Naive thymus-derived CD4-positive, alpha-beta T cell (primary cell): ENCODE measurements around the gene TEKT3. TPM values are rescaled to one million over a fixed set of nuclear protein-coding genes. Genes with fewer than 3 reads are reported as not detected.

ENCODE experiments used
- ATAC-seq: fragments of 150-1000 bp; cut with Tn5 transposase; 2 replicates; pipeline ENCODE4 v1.10.0; 2021; ENCODE audit warnings: mild to moderate bottlenecking, moderate library complexity
- CTCF ChIA-PET: fragments of 350-600 bp; sonication (Branson Sonifier 250); formaldehyde crosslinking; loops from one replicate; lab custom pipeline; 2021; ENCODE audit warnings: antibody characterized with exemption; lab: Charles Lee
- POLR2A ChIA-PET: fragments of 350-600 bp; sonication (Branson Sonifier 250); formaldehyde crosslinking; loops from one replicate; lab custom pipeline; 2021; ENCODE audit warnings: antibody characterized with exemption, inconsistent platforms; lab: Charles Lee
- DNase-seq, 9 donors: peaks; one replicate each; pipeline versions ENCODE4 v3.0.0 to v3.0.0-alpha.2; 2020 to 2022; ENCODE audit warnings: mixed read lengths in 1 of 9
- H3K27ac ChIP-seq: one replicate; pipeline ENCODE4 v1.7.0; 2013; ENCODE audit warnings: mild to moderate bottlenecking, low read depth, low read length, moderate library complexity
- H3K27me3 ChIP-seq, 2 donors: one replicate each; pipeline ENCODE4 v1.7.0; 2013; ENCODE audit warnings: low read length in 2 of 2, mild to moderate bottlenecking in 2 of 2, moderate library complexity in 2 of 2; ENCODE audit not compliant: control insufficient read depth in 2 of 2, insufficient read depth in 2 of 2
- H3K36me3 ChIP-seq, 3 experiments: 1 replicate in 2 of 3; 2 replicates in 1 of 3; pipeline ENCODE4 v1.7.0; 2013; ENCODE audit warnings: low read length in 3 of 3, mild to moderate bottlenecking in 3 of 3, moderate library complexity in 1 of 3; ENCODE audit not compliant: insufficient read depth in 3 of 3, control insufficient read depth in 2 of 3
- H3K4me1 ChIP-seq, 2 donors: one replicate each; pipeline ENCODE4 v1.7.0; 2013; ENCODE audit warnings: low read length in 2 of 2, mild to moderate bottlenecking in 2 of 2, moderate library complexity in 1 of 2; ENCODE audit not compliant: control insufficient read depth in 2 of 2, insufficient read depth in 2 of 2
- H3K4me3 ChIP-seq: 2 replicates; pipeline ENCODE4 v1.7.0; 2013; ENCODE audit warnings: mild to moderate bottlenecking, low read length
- H3K9me3 ChIP-seq, 3 experiments: 1 replicate in 2 of 3; 2 replicates in 1 of 3; pipeline ENCODE4 v1.7.0; 2013; ENCODE audit warnings: low read length in 3 of 3; ENCODE audit not compliant: control insufficient read depth in 2 of 3
- H3K27ac Mint-ChIP-seq, 9 donors: one replicate each; pipeline ENCODE4 v1.8.0; 2020 to 2022; ENCODE audit warnings: mixed read lengths in 9 of 9, mild to moderate bottlenecking in 8 of 9, moderate library complexity in 5 of 9, inconsistent platforms in 2 of 9
- H3K27me3 Mint-ChIP-seq, 5 donors: one replicate each; pipeline ENCODE4 v1.8.0; 2021 to 2022; ENCODE audit warnings: mixed read lengths in 5 of 5, mild to moderate bottlenecking in 1 of 5
- H3K36me3 Mint-ChIP-seq, 5 donors: one replicate each; pipeline ENCODE4 v1.8.0; 2020 to 2022; ENCODE audit warnings: mixed read lengths in 5 of 5, mild to moderate bottlenecking in 3 of 5, inconsistent platforms in 1 of 5
- H3K4me1 Mint-ChIP-seq, 7 donors: one replicate each; pipeline ENCODE4 v1.8.0; 2020 to 2022; ENCODE audit warnings: mixed read lengths in 7 of 7, mild to moderate bottlenecking in 3 of 7, inconsistent platforms in 1 of 7
- H3K4me3 Mint-ChIP-seq, 10 donors: one replicate each; pipeline ENCODE4 v1.8.0; 2020 to 2022; ENCODE audit warnings: mild to moderate bottlenecking in 10 of 10, mixed read lengths in 10 of 10, moderate library complexity in 6 of 10, inconsistent platforms in 2 of 10
- H3K9me3 Mint-ChIP-seq, 11 donors: one replicate each; pipeline ENCODE4 v1.8.0; 2020 to 2022; ENCODE audit warnings: mixed read lengths in 11 of 11, mild to moderate bottlenecking in 4 of 11, inconsistent platforms in 1 of 11, moderate library complexity in 1 of 11
- intact Hi-C, 2 donors: fragments of 100-400 bp; cut with micrococcal nuclease; formaldehyde crosslinking; loops; one replicate each; pipeline ENCODE4 v1.15.1; 2023
- polyA plus RNA-seq, 2 donors: library from polyadenylated mRNA; unstranded; fragments of 300-500 nt; fragmentation: Illumina TruSeq; gene quantifications; one replicate each; pipeline ENCODE4 v1.2.3, GENCODE V29; 2021
- total RNA-seq, 6 experiments: library from RNA in 5 of 6; stranded (reverse) in 5 of 6; gene quantifications; 1 replicate in 5 of 6; 2 replicates in 1 of 6; pipeline ENCODE4 v1.2.3 and lab custom pipeline; 2021 to 2026

TEKT3 gene
- total and polyA plus RNA-seq, 7 experiments from 2014 or later: 0.37 to 0.57 (median 0.49) TPM; not detected in 4

- H3K27me3 Mint-ChIP-seq: peaks cover 7 to 60% (median 37%) of the 10 kb centered on the region in 5 donors
- Histone ChIP-seq H3K36me3 (no peaks in the 10 kb centered on the region), H3K27me3 (no peaks in the 10 kb centered on the region), H3K4me3 (no peak overlapping the region), H3K4me1 (no peaks in the 10 kb centered on the region), H3K9me3 (no peaks in the 10 kb centered on the region), H3K27ac (no peak overlapping the region)
- H3K9me3 Mint-ChIP-seq: peaks cover 0 to 5% (median 0%) of the 10 kb centered on the region in 11 donors
- H3K36me3 Mint-ChIP-seq: no peaks in the 10 kb centered on the region
- no peak for DNase-seq
- ATAC-seq: no peak
- intact Hi-C loops: no loop called here
- H3K4me1 Mint-ChIP-seq: no peaks in the 10 kb centered on the region
- CTCF ChIA-PET: no interaction called here
- POLR2A ChIA-PET: no interaction called here
- H3K4me3 Mint-ChIP-seq: no peak overlapping the region
- no peak overlapping the region for H3K27ac Mint-ChIP-seq
These were observed 40.3 kb upstream of the TEKT3 start for GRCh38 chr17:15381707-15382106.

- DNase-seq (no peak), ATAC-seq (no peak)
- intact Hi-C loops: no loop called here
- H3K27me3 Mint-ChIP-seq: peaks cover 7 to 51% (median 33%) of the 10 kb centered on the region in 5 donors
- ChIA-PET CTCF (no interaction called here), POLR2A (no interaction called here)
- H3K27ac Mint-ChIP-seq: no peak overlapping the region
- no peak overlapping the region for H3K4me3 Mint-ChIP-seq
- no peaks in the 10 kb centered on the region for H3K27me3 ChIP-seq
- H3K4me1 Mint-ChIP-seq: no peaks in the 10 kb centered on the region
- H3K9me3 Mint-ChIP-seq: peaks cover 0 to 5% (median 0%) of the 10 kb centered on the region in 11 donors
- no peaks in the 10 kb centered on the region for H3K36me3 Mint-ChIP-seq
- H3K9me3 ChIP-seq: no peaks in the 10 kb centered on the region
- no peak overlapping the region for H3K4me3 ChIP-seq
- H3K27ac ChIP-seq: no peak overlapping the region
- no peaks in the 10 kb centered on the region for H3K4me1 ChIP-seq
- no peaks in the 10 kb centered on the region for H3K36me3 ChIP-seq
These were observed 39.0 kb upstream of the TEKT3 start for GRCh38 chr17:15380446-15380845.

- H3K4me1 Mint-ChIP-seq: no peaks in the 10 kb centered on the region
- H3K36me3 Mint-ChIP-seq: no peaks in the 10 kb centered on the region
- H3K27ac Mint-ChIP-seq: no peak overlapping the region
- peaks cover 7 to 48% (median 29%) of the 10 kb centered on the region in 5 donors for H3K27me3 Mint-ChIP-seq
- POLR2A ChIA-PET: no interaction called here
- intact Hi-C loops: no loop called here
- H3K9me3 Mint-ChIP-seq: peaks cover 0 to 5% (median 0%) of the 10 kb centered on the region in 11 donors
- DNase-seq: no peak
- Histone ChIP-seq H3K27ac (no peak overlapping the region), H3K4me3 (no peak overlapping the region), H3K36me3 (no peaks in the 10 kb centered on the region), H3K9me3 (no peaks in the 10 kb centered on the region), H3K27me3 (no peaks in the 10 kb centered on the region), H3K4me1 (no peaks in the 10 kb centered on the region)
- CTCF ChIA-PET: no interaction called here
- no peak overlapping the region for H3K4me3 Mint-ChIP-seq
- no peak for ATAC-seq
These were observed 38.3 kb upstream of the TEKT3 start for GRCh38 chr17:15379659-15380058.

GRCh38 chr17:15378243-15378642 lies 36.8 kb upstream of the TEKT3 start:
- H3K27ac Mint-ChIP-seq: no peak overlapping the region
- no peaks in the 10 kb centered on the region for H3K9me3 ChIP-seq
- no peak overlapping the region for H3K4me3 Mint-ChIP-seq
- H3K27ac ChIP-seq: no peak overlapping the region
- POLR2A ChIA-PET: no interaction called here
- H3K27me3 Mint-ChIP-seq: peaks cover 5 to 38% (median 24%) of the 10 kb centered on the region in 5 donors
- H3K27me3 ChIP-seq: no peaks in the 10 kb centered on the region
- no peaks in the 10 kb centered on the region for H3K4me1 Mint-ChIP-seq
- H3K36me3 ChIP-seq: no peaks in the 10 kb centered on the region
- H3K36me3 Mint-ChIP-seq: no peaks in the 10 kb centered on the region
- H3K4me1 ChIP-seq: no peaks in the 10 kb centered on the region
- peaks cover 0 to 5% (median 0%) of the 10 kb centered on the region in 11 donors for H3K9me3 Mint-ChIP-seq
- DNase-seq: no peak
- CTCF ChIA-PET: no interaction called here
- no peak for ATAC-seq
- intact Hi-C loops: no loop called here
- no peak overlapping the region for H3K4me3 ChIP-seq

- Histone ChIP-seq H3K27ac (no peak overlapping the region), H3K36me3 (no peaks in the 10 kb centered on the region), H3K27me3 (no peaks in the 10 kb centered on the region), H3K4me1 (no peaks in the 10 kb centered on the region), H3K9me3 (no peaks in the 10 kb centered on the region), H3K4me3 (no peak overlapping the region)
- Mint-ChIP-seq H3K9me3 (peaks cover 0 to 5% (median 0%) of the 10 kb centered on the region in 11 donors), H3K27ac (no peak overlapping the region), H3K36me3 (no peaks in the 10 kb centered on the region), H3K4me3 (no peak overlapping the region), H3K4me1 (no peaks in the 10 kb centered on the region), H3K27me3 (peaks cover 5 to 38% (median 25%) of the 10 kb centered on the region in 5 donors)
- intact Hi-C loops: no loop called here
- no peak for ATAC-seq
- POLR2A ChIA-PET: no interaction called here
- DNase-seq: no peak
- CTCF ChIA-PET: no interaction called here
These were observed 36.2 kb upstream of the TEKT3 start for GRCh38 chr17:15377616-15378015.

GRCh38 chr17:15377200-15377599 lies 35.8 kb upstream of the TEKT3 start:
- H3K4me3 ChIP-seq: no peak overlapping the region
- Mint-ChIP-seq H3K4me1 (no peaks in the 10 kb centered on the region), H3K27me3 (peaks cover 5 to 35% (median 25%) of the 10 kb centered on the region in 5 donors), H3K4me3 (no peak overlapping the region), H3K36me3 (no peaks in the 10 kb centered on the region), H3K9me3 (peaks cover 0 to 5% (median 0%) of the 10 kb centered on the region in 11 donors), H3K27ac (no peak overlapping the region)
- ChIA-PET POLR2A (no interaction called here), CTCF (no interaction called here)
- intact Hi-C loops: no loop called here
- no peak overlapping the region for H3K27ac ChIP-seq
- no peaks in the 10 kb centered on the region for H3K27me3 ChIP-seq
- H3K4me1 ChIP-seq: no peaks in the 10 kb centered on the region
- H3K9me3 ChIP-seq: no peaks in the 10 kb centered on the region
- DNase-seq (no peak), ATAC-seq (no peak)
- H3K36me3 ChIP-seq: no peaks in the 10 kb centered on the region

- H3K27me3 Mint-ChIP-seq: peaks cover 0 to 28% (median 17%) of the 10 kb centered on the region in 5 donors
- ChIA-PET POLR2A (no interaction called here), CTCF (no interaction called here)
- Histone ChIP-seq H3K4me3 (no peak overlapping the region), H3K27ac (no peak overlapping the region), H3K4me1 (no peaks in the 10 kb centered on the region), H3K36me3 (no peaks in the 10 kb centered on the region), H3K27me3 (no peaks in the 10 kb centered on the region), H3K9me3 (no peaks in the 10 kb centered on the region)
- H3K27ac Mint-ChIP-seq: no peak overlapping the region
- ATAC-seq (no peak), DNase-seq (no peak)
- no peak overlapping the region for H3K4me3 Mint-ChIP-seq
- intact Hi-C loops: no loop called here
- no peaks in the 10 kb centered on the region for H3K4me1 Mint-ChIP-seq
- H3K36me3 Mint-ChIP-seq: no peaks in the 10 kb centered on the region
- H3K9me3 Mint-ChIP-seq: peaks cover 0 to 3% (median 0%) of the 10 kb centered on the region in 11 donors
These were observed 30.2 kb upstream of the TEKT3 start for GRCh38 chr17:15371376-15372130.
